Smooth muscle cell (in vitro differentiated cells): ENCODE results near the gene RAP1GAP. TPM values are rescaled to one million over a fixed set of nuclear protein-coding genes. Genes with fewer than 3 reads are reported as not detected.
"Not testable (repeated sequence)": the region's sequence is repeated elsewhere in the genome, so short reads cannot be mapped to it uniquely, and the experiment has no call there.

Source experiments
- DNase-seq: peaks from one replicate; lab custom pipeline; 2025; ENCODE audit not compliant: unreplicated experiment; lab: John Stamatoyannopoulos, UW
- H2AFZ ChIP-seq: fragments of 200-600 bp; sonication (generic); 2 replicates; pipeline ENCODE4 v1.6.0; 2016; ENCODE audit warnings: antibody characterized with exemption, low read depth, mild to moderate bottlenecking
- H3F3A ChIP-seq: fragments of 200-600 bp; sonication (generic); 2 replicates; pipeline ENCODE4 v1.6.0; 2017; ENCODE audit warnings: antibody characterized with exemption, low read depth
- H3K27ac ChIP-seq: fragments of 200-600 bp; sonication (generic); 2 replicates; pipeline ENCODE4 v1.5.1; 2016; ENCODE audit warnings: low read depth, mild to moderate bottlenecking
- H3K27me3 ChIP-seq: fragments of 200-600 bp; sonication (generic); 2 replicates; pipeline ENCODE4 v1.6.1; 2016; ENCODE audit warnings: low read depth, mild to moderate bottlenecking
- H3K36me3 ChIP-seq: fragments of 200-600 bp; sonication (generic); 2 replicates; pipeline ENCODE4 v1.5.1; 2016; ENCODE audit warnings: low read depth
- H3K4me1 ChIP-seq: fragments of 200-600 bp; sonication (generic); 2 replicates; pipeline ENCODE4 v1.5.1; 2016; ENCODE audit warnings: low read depth
- H3K4me2 ChIP-seq: fragments of 200-600 bp; sonication (generic); 2 replicates; pipeline ENCODE4 v1.6.0; 2016; ENCODE audit warnings: mild to moderate bottlenecking
- H3K4me3 ChIP-seq: fragments of 200-600 bp; sonication (generic); 2 replicates; pipeline ENCODE4 v1.5.1; 2016; ENCODE audit warnings: mild to moderate bottlenecking
- H3K79me2 ChIP-seq: fragments of 200-600 bp; sonication (generic); 2 replicates; pipeline ENCODE4 v1.6.0; 2016; ENCODE audit warnings: low read depth, mild to moderate bottlenecking
- H3K9ac ChIP-seq: fragments of 200-600 bp; sonication (generic); 2 replicates; pipeline ENCODE4 v1.6.0; 2016; ENCODE audit warnings: low read depth
- H3K9me3 ChIP-seq: fragments of 200-600 bp; sonication (generic); replicated peaks from 2 replicates; pipeline ENCODE4 v1.5.1; 2016; ENCODE audit warnings: low read depth
- H4K20me1 ChIP-seq: fragments of 200-600 bp; sonication (generic); 2 replicates; pipeline ENCODE4 v1.6.0; 2016; ENCODE audit warnings: low read depth
- CTCF ChIP-seq: fragments of 200-600 bp; sonication (generic); IDR thresholded peaks from 2 replicates; pipeline ENCODE4 v1.5.1; 2017; ENCODE audit warnings: borderline replicate concordance, mild to moderate bottlenecking, antibody characterized with exemption; ENCODE audit not compliant: insufficient read depth, poor library complexity, severe bottlenecking
- WGBS: methylation state at CpG from one replicate; pipeline ENCODE4 v1.1.7; 2016; ENCODE audit warnings: low lambda C conversion rate; 5-methylcytosine and 5-hydroxymethylcytosine counted together
- polyA plus RNA-seq: library from polyadenylated mRNA; unstranded; fragments of >200 nt; fragmentation: Nextera tagmentation; extraction: Ambion mirVana; gene quantifications from 2 replicates; pipeline ENCODE4 v1.2.1, GENCODE V29; 2016
- total RNA-seq: library from RNA; depleted of rRNA; stranded (reverse); fragments of >200 nt; gene quantifications from 2 replicates; pipeline ENCODE4 v1.2.3, GENCODE V29; 2014

The RAP1GAP gene
- total and polyA plus RNA-seq, 2 experiments from 2014 or later, result 0.99 to 4.1 TPM

GRCh38 chr1:21631944-21632887 is 36.9 kb downstream of the RAP1GAP start:
- Histone ChIP-seq H3K9me3 (no peaks in the 10 kb centered on the region), H3K27me3 (no peaks in the 10 kb centered on the region), H3K4me1 (no peaks in the 10 kb centered on the region), H4K20me1 (no peaks in the 10 kb centered on the region), H2AFZ (no peak overlapping the region), H3K4me3 (no peak overlapping the region), H3K36me3 (no peaks in the 10 kb centered on the region), H3K9ac (no peak overlapping the region), H3F3A (no peaks in the 10 kb centered on the region), H3K4me2 (no peak overlapping the region), H3K79me2 (no peaks in the 10 kb centered on the region), H3K27ac (no peak overlapping the region)
- DNase-seq, result no peak
- 80% methylated on average over 19 of the region's 19 CpGs for WGBS
- no peak for TF ChIP-seq CTCF

DNA sequence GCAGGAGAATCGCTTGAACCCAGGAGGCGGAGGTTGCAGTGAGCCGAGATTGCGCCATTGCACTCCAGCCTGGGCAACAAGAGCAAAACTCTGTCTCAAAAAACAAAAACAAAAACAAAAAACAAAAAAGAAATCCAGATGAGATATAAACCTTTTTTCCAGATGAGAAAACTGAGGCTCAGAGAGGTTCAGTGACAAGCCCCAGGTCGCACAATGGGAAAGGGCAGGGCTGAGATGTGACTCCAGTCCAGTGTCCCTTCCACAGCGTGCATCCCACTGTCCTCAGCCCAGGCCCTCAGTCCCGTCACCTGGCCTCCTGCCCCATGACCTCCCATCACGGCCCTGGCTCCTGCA is 37.6 kb downstream of the RAP1GAP start:
- not testable (repeated sequence) for H3K4me2 ChIP-seq, H4K20me1 ChIP-seq, H3K4me3 ChIP-seq, H3K9me3 ChIP-seq, H3K4me1 ChIP-seq, H3F3A ChIP-seq, H3K79me2 ChIP-seq, H3K27me3 ChIP-seq, H3K27ac ChIP-seq, H3K36me3 ChIP-seq, H2AFZ ChIP-seq, DNase-seq, H3K9ac ChIP-seq
- WGBS, result 92% methylated on average over 8 of the region's 8 CpGs

DNA sequence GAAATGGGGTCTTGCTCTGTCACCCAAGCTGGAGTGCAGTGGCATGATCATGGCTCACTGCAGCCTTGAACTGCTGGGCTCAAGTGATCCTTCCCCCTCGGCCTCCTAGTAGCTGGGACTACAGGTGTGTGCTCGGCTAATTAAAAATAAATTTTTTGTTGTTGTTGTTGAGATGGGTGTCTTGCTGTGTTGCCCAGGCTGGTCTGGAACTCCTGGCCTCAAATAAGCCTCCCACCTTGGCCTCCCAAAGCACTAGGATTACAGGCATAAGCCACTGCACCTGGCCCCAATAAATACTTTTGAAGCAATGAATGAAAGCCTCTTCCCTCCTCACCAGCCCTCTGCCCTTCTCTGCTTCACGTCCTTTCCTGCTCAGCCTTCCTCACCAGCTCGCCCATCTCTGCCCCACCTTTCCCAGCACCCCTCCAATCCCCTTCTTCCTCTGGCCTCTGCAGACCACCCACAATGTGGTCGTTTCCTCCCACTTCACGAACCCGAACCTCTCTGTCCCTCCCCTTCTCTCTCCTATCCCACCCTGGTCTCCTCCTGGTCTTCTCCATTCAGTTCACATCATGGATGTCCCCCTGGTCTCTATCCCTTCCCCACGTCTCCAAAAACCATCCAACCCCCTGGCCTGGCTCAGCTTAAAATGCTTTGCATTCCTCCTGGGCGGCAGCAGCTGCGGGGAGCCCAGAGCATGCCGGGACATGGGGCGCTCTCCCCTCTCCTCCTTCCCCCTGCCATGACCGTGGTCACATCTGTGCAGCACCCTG is 38.4 kb downstream of the RAP1GAP start:
- WGBS, result 49% methylated on average over 12 of the region's 13 CpGs
- Histone ChIP-seq H4K20me1 (no peaks in the 10 kb centered on the region), H3K27me3 (no peaks in the 10 kb centered on the region), H3K27ac (no peak overlapping the region), H3K79me2 (no peaks in the 10 kb centered on the region), H3K4me1 (no peaks in the 10 kb centered on the region), H3K9me3 (no peaks in the 10 kb centered on the region), H3K36me3 (no peaks in the 10 kb centered on the region), H3K4me2 (no peak overlapping the region), H3F3A (no peaks in the 10 kb centered on the region), H3K4me3 (no peak overlapping the region), H2AFZ (no peak overlapping the region), H3K9ac (no peak overlapping the region)
- no peak for TF ChIP-seq CTCF
- no peak for DNase-seq

- 92% methylated on average over 4 of the region's 4 CpGs for WGBS
- Histone ChIP-seq H4K20me1 (no peaks in the 10 kb centered on the region), H2AFZ (no peak overlapping the region), H3K27me3 (no peaks in the 10 kb centered on the region), H3K9ac (no peak overlapping the region), H3K79me2 (no peaks in the 10 kb centered on the region), H3K36me3 (no peaks in the 10 kb centered on the region), H3K4me1 (no peaks in the 10 kb centered on the region), H3K4me3 (no peak overlapping the region), H3F3A (no peaks in the 10 kb centered on the region), H3K9me3 (no peaks in the 10 kb centered on the region), H3K27ac (no peak overlapping the region), H3K4me2 (no peak overlapping the region)
- no peak for TF ChIP-seq CTCF
- DNase-seq, result no peak
Observed at GRCh38 chr1:21629971-21630370, 39.2 kb downstream of the RAP1GAP start.
